ENCODE measurements around the gene MYL12B.
"Not testable (repeated sequence)": the region's sequence is repeated elsewhere in the genome, so short reads cannot be mapped to it uniquely, and the experiment has no call there.

MYL12B gene

GRCh38 chr18:3305933-3306332 is 44.0 kb downstream of the MYL12B start:
- no peak for TF ChIP-seq CTCF (IDR thresholded peaks at IDR 0.05; ENCODE audit: borderline replicate concordance, control extremely low read depth, extremely low read depth, insufficient read depth, missing control alignments)
- DNase-seq (ENCODE audit: low spot score), result no peak
- in situ Hi-C loops (cut with MboI; ENCODE audit: low sequenced_read_pairs, unreplicated experiment), result no loop called here

- in situ Hi-C loops (cut with MboI; ENCODE audit: low sequenced_read_pairs, unreplicated experiment), result no loop called here
- no peak for TF ChIP-seq CTCF (IDR thresholded peaks at IDR 0.05; ENCODE audit: borderline replicate concordance, control extremely low read depth, extremely low read depth, insufficient read depth, missing control alignments)
- no peak for DNase-seq (ENCODE audit: low spot score)
Measured at GRCh38 chr18:3306391-3306790, 44.5 kb downstream of the MYL12B start.

GRCh38 chr18:3313685-3314084 is 51.8 kb downstream of the MYL12B start:
- DNase-seq (ENCODE audit: low spot score), result no peak
- in situ Hi-C loops (cut with MboI; ENCODE audit: low sequenced_read_pairs, unreplicated experiment), result no loop called here
- TF ChIP-seq CTCF (IDR thresholded peaks at IDR 0.05; ENCODE audit: borderline replicate concordance, control extremely low read depth, extremely low read depth, insufficient read depth, missing control alignments), result no peak

GRCh38 chr18:3315344-3315743 is 53.4 kb downstream of the MYL12B start:
- DNase-seq (ENCODE audit: low spot score); in situ Hi-C loops (cut with MboI; ENCODE audit: low sequenced_read_pairs, unreplicated experiment): not testable (repeated sequence)

GRCh38 chr18:3319399-3319798 is 57.5 kb downstream of the MYL12B start:
- TF ChIP-seq CTCF (IDR thresholded peaks at IDR 0.05; ENCODE audit: borderline replicate concordance, control extremely low read depth, extremely low read depth, insufficient read depth, missing control alignments), result no peak
- no peak for DNase-seq (ENCODE audit: low spot score)
- in situ Hi-C loops (cut with MboI; ENCODE audit: low sequenced_read_pairs, unreplicated experiment), result no loop called here

GRCh38 chr18:3319894-3320454 is 58.0 kb downstream of the MYL12B start:
- DNase-seq (ENCODE audit: low spot score), result no peak
- in situ Hi-C loops (cut with MboI; ENCODE audit: low sequenced_read_pairs, unreplicated experiment), result no loop called here
- TF ChIP-seq CTCF (IDR thresholded peaks at IDR 0.05; ENCODE audit: borderline replicate concordance, control extremely low read depth, extremely low read depth, insufficient read depth, missing control alignments), result no peak

GRCh38 chr18:3321133-3321812 is 59.3 kb downstream of the MYL12B start:
- in situ Hi-C loops (cut with MboI; ENCODE audit: low sequenced_read_pairs, unreplicated experiment), result no loop called here
- no peak for TF ChIP-seq CTCF (IDR thresholded peaks at IDR 0.05; ENCODE audit: borderline replicate concordance, control extremely low read depth, extremely low read depth, insufficient read depth, missing control alignments)
- no peak for DNase-seq (ENCODE audit: low spot score)

Data from GM13976 (cell line).